Uterus (tissue), 4 donors: Measurements from ENCODE around the gene CDH4. TPM values are rescaled to one million over a fixed set of nuclear protein-coding genes. Genes with fewer than 3 reads are reported as not detected.

Experiments
- DNase-seq, 2 donors: peaks; one replicate each; pipeline ENCODE4 v3.0.0-alpha.2; 2019 to 2020
- H3K27ac ChIP-seq, 2 donors: fragments of 200-600 bp; sonication (generic); 1 replicate in 1 of 2; 2 replicates in 1 of 2; pipeline ENCODE4 v1.5.1; 2016 to 2018
- H3K27me3 ChIP-seq, 2 donors: fragments of 200-600 bp; sonication (generic); one replicate each; pipeline ENCODE4 v1.5.1; 2018 to 2019; ENCODE audit warnings: control low read depth in 1 of 2
- H3K36me3 ChIP-seq, 2 donors: fragments of 200-600 bp; sonication (generic); one replicate each; pipeline ENCODE4 v1.5.1; 2019; ENCODE audit warnings: control low read depth in 1 of 2
- H3K4me1 ChIP-seq, 2 donors: fragments of 200-600 bp; sonication (generic); one replicate each; pipeline ENCODE4 v1.5.1; 2018 to 2019; ENCODE audit warnings: control low read depth in 1 of 2
- H3K4me3 ChIP-seq, 2 donors: fragments of 200-600 bp; sonication (generic); 1 replicate in 1 of 2; 2 replicates in 1 of 2; pipeline ENCODE4 v1.5.1; 2018 to 2019; ENCODE audit warnings: mild to moderate bottlenecking in 1 of 2
- H3K9me3 ChIP-seq, 2 donors: fragments of 200-600 bp; sonication (generic); one replicate each; pipeline ENCODE4 v1.5.1; 2019; ENCODE audit warnings: control low read depth in 1 of 2
- POLR2A ChIP-seq, 2 donors: fragments of 450-650 bp; IDR thresholded peaks; one replicate each; pipeline ENCODE4 v1.6.1; 2016; ENCODE audit warnings: antibody characterized with exemption in 2 of 2, mild to moderate bottlenecking in 1 of 2, moderate library complexity in 1 of 2
- intact Hi-C: fragments of 100-400 bp; cut with DNase I; formaldehyde crosslinking; loops from one replicate; pipeline ENCODE4 v1.15.1; 2023; ENCODE audit warnings: low total_unique reads
- total RNA-seq, 4 donors: library from RNA; depleted of rRNA in 3 of 4; stranded (reverse); fragments of >200 nt in 3 of 4; gene quantifications; one replicate each; pipeline versions ENCODE4 v1.1.0 to v1.2.4, GENCODE V29; 2014 to 2023
- TF ChIP-seq, protein P1 (sequence below), 4 experiments: fragments of 200-600 bp in 2 of 4; fragments of 450-650 bp in 2 of 4; sonication (generic) in 2 of 4; IDR thresholded peaks; one replicate each; pipeline ENCODE4 v1.5.1; 2016 to 2019; ENCODE audit warnings: antibody characterized with exemption in 4 of 4, mild to moderate bottlenecking in 2 of 4, moderate library complexity in 1 of 4
- donor health status: DM: yes; HTN: yes; CAD: no.

Gene CDH4
- total RNA-seq, 4 donors from 2014 or later = under 0.01 to 0.55 TPM; not detected in 2

DNA sequence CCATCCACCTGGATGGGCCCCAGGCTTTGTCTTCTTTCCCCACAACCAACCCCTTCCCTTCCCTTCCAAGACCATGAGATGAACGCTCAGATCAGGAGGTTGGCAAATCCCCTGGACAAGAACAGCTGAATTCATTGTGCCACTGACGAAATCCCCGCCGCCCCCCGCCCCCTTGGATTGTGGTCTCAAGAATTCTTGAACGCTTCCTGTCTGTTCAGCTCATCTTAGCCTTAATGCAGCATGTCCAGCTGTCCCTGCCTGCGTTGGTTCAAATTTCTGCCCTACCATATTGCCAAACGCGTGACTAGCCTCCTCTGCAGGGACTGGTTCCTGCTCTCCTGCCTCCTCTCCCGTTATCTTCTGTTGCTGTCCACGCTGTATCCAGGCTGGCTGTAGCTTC is 133.2 kb downstream of the CDH4 start:
- TF ChIP-seq POLR2A (IDR thresholded peaks at IDR 0.05) = no peak
- TF ChIP-seq, protein P1, sequence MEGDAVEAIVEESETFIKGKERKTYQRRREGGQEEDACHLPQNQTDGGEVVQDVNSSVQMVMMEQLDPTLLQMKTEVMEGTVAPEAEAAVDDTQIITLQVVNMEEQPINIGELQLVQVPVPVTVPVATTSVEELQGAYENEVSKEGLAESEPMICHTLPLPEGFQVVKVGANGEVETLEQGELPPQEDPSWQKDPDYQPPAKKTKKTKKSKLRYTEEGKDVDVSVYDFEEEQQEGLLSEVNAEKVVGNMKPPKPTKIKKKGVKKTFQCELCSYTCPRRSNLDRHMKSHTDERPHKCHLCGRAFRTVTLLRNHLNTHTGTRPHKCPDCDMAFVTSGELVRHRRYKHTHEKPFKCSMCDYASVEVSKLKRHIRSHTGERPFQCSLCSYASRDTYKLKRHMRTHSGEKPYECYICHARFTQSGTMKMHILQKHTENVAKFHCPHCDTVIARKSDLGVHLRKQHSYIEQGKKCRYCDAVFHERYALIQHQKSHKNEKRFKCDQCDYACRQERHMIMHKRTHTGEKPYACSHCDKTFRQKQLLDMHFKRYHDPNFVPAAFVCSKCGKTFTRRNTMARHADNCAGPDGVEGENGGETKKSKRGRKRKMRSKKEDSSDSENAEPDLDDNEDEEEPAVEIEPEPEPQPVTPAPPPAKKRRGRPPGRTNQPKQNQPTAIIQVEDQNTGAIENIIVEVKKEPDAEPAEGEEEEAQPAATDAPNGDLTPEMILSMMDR (IDR thresholded peaks at IDR 0.05) = no peak

DNA sequence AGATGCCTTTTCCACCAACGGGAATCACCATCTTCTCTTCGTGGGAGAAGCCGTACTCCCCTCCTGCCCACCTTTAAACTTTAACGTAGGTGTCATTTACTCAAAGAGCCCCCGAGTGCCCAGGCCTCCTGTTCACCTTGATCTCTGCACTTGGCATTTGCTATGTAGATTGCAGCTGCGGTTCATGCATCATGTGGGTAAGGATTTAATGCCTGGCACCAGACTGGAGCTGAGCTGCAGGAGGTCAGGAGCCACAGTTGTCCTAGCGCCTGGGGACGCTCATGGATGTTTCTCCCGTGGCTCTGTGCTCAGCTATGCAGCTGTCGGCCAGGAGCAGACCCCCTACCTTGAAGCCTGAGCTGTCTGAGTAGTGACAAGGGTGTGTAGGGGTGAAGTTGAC is 133.7 kb downstream of the CDH4 start:
- Histone ChIP-seq H3K27ac (no peak overlapping the region), H3K27me3 (no peaks in the 10 kb centered on the region), H3K9me3 (no peaks in the 10 kb centered on the region), H3K36me3 (no peaks in the 10 kb centered on the region), H3K4me3 (no peak overlapping the region), H3K4me1 (no peaks in the 10 kb centered on the region)
- no peak for TF ChIP-seq POLR2A (IDR thresholded peaks at IDR 0.05)
- TF ChIP-seq, protein P1 (IDR thresholded peaks at IDR 0.05) = no peak
- intact Hi-C loops = no loop called here
- no peak for DNase-seq

More for the DNA sequence above, 133.2 kb downstream of the CDH4 start:
- no peak overlapping the region for H3K27ac ChIP-seq
- no peak for DNase-seq
- H3K4me1 ChIP-seq = no peaks in the 10 kb centered on the region
- H3K27me3 ChIP-seq = no peaks in the 10 kb centered on the region
- intact Hi-C loops = no loop called here
- no peaks in the 10 kb centered on the region for H3K9me3 ChIP-seq
- no peak overlapping the region for H3K4me3 ChIP-seq
- H3K36me3 ChIP-seq = no peaks in the 10 kb centered on the region

DNA sequence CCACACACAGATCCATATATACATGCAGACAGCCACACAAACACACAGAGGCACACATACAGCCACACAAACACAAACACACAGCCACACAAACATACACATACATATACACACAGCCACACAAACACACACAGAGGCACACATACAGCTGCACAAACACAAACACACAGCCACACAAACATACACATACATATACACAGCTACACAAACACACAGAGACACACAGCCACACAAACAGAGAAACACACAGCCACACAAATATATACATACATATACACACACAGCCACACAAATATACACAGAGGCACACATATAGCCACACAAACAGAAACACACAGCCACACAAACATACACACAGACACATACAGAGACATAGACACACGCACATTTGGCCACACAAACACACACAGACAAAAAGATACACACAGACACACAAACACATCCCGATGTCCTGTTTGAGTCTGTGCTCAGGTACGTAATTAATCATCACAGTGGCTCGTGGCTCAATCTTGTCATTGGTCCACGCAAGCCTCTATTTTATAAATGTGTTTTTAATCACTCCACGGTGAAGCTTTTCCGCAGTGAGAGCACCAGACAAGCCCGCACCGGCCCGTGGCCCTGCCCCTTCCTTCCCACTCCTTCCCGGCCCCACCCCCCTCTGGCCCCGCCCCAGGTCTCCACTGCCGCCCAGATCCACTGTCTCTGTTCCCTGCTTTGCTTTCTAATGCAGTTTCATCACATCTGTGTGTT is 135.3 kb downstream of the CDH4 start:
- intact Hi-C loops = no loop called here
- no peaks in the 10 kb centered on the region for H3K4me1 ChIP-seq
- no peaks in the 10 kb centered on the region for H3K36me3 ChIP-seq
- H3K9me3 ChIP-seq = no peaks in the 10 kb centered on the region
- H3K27ac ChIP-seq = no peak overlapping the region
- TF ChIP-seq POLR2A (IDR thresholded peaks at IDR 0.05) = no peak
- no peaks in the 10 kb centered on the region for H3K27me3 ChIP-seq
- DNase-seq = no peak
- H3K4me3 ChIP-seq = no peak overlapping the region

DNA sequence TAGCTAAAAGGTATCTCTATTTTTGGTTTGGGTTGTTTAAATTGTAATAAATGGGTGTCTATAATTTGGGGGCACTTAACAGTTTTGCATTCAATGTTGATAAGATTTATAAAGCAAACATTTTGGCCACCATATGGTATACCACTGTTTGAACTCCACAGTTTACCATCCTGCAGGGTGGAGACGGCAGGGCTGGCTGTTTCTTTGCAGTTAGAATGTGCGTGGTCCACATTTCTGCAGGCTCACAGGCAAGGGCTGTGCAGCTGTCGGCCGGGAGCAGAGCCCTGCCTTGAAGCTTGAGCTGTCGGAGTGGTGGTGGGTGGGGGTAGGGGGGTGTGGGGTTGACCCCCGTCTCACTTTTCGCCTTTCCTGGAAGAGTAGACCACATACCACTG is 135.9 kb downstream of the CDH4 start:
- DNase-seq = no peak
- Histone ChIP-seq H3K4me3 (no peak overlapping the region), H3K36me3 (no peaks in the 10 kb centered on the region), H3K27me3 (no peaks in the 10 kb centered on the region), H3K27ac (no peak overlapping the region), H3K4me1 (no peaks in the 10 kb centered on the region), H3K9me3 (no peaks in the 10 kb centered on the region)
- no peak for TF ChIP-seq POLR2A (IDR thresholded peaks at IDR 0.05)
- TF ChIP-seq, protein P1 (IDR thresholded peaks at IDR 0.05) = no peak
- intact Hi-C loops = no loop called here

DNA sequence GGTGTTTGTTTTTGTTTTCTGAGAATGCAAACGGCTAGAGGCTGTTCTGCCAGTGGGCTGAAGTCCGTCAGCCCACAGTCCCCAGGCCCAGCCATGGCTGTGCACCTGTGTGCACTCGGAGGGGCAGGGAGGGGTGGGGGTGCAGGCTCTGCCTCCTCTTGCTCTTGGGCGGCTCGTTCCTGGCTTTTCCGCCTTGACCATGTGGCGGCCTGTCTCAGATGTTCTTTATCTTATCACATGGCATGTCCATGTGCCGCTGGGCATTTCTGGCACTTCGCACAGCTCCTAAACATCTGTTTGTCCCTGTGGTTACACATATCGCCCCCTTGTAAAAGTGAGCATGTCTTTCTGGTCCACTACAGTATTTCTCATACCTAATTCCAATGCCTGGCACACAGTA is 137.0 kb downstream of the CDH4 start:
- no peak for DNase-seq
- TF ChIP-seq, protein P1 (IDR thresholded peaks at IDR 0.05) = no peak
- no peak for TF ChIP-seq POLR2A (IDR thresholded peaks at IDR 0.05)
- Histone ChIP-seq H3K4me1 (no peaks in the 10 kb centered on the region), H3K9me3 (no peaks in the 10 kb centered on the region), H3K36me3 (no peaks in the 10 kb centered on the region), H3K4me3 (no peak overlapping the region), H3K27me3 (no peaks in the 10 kb centered on the region), H3K27ac (no peak overlapping the region)
- intact Hi-C loops = no loop called here
